GM21381 (cell line): ENCODE results near the gene IKZF3.
"Not testable (repeated sequence)": the region's sequence is repeated elsewhere in the genome, so short reads cannot be mapped to it uniquely, and the experiment has no call there.

Experiments used
- ATAC-seq: cut with Tn5 transposase; IDR thresholded peaks from one replicate; pipeline ENCODE4 v1.9.1; 2021; ENCODE audit warnings: mild to moderate bottlenecking, moderate library complexity; ENCODE audit not compliant: unreplicated experiment

Gene IKZF3

GRCh38 chr17:39742856-39743436 is 121.2 kb downstream of the IKZF3 start:
- ATAC-seq: no peak

GRCh38 chr17:39742126-39742855 is 121.8 kb downstream of the IKZF3 start:
- ATAC-seq: no peak

- no peak for ATAC-seq
Observed at GRCh38 chr17:39740357-39741111, 123.6 kb downstream of the IKZF3 start.

GRCh38 chr17:39739885-39740356 is 124.2 kb downstream of the IKZF3 start:
- no peak for ATAC-seq

- no peak for ATAC-seq
Observed at GRCh38 chr17:39738983-39739884, 124.9 kb downstream of the IKZF3 start.

GRCh38 chr17:39738568-39738901 is 125.6 kb downstream of the IKZF3 start:
- no peak for ATAC-seq

GRCh38 chr17:39737760-39738567 is 126.1 kb downstream of the IKZF3 start, which contains the start of gene GRB7:
Gene GRB7, plus strand, starts transcription at chr17:39737938. Its CDS starts 4,364 bp downstream, at chr17:39742302.
- no peak for ATAC-seq

GRCh38 chr17:39737206-39737759 is 126.8 kb downstream of the IKZF3 start:
- ATAC-seq: no peak

GRCh38 chr17:39736319-39737165 is 127.6 kb downstream of the IKZF3 start:
- no peak for ATAC-seq

- no peak for ATAC-seq
Observed at GRCh38 chr17:39735882-39736281, 128.2 kb downstream of the IKZF3 start.

GRCh38 chr17:39732586-39732985 is 131.5 kb downstream of the IKZF3 start:
- ATAC-seq: no peak

- peak; percentile 83 for ATAC-seq
Observed at GRCh38 chr17:39730095-39730921, 133.8 kb downstream of the IKZF3 start, which contains the start of gene MIEN1. Gene MIEN1, minus strand, starts transcription at chr17:39730532. Its CDS starts 37 bp downstream, at chr17:39730495.

GRCh38 chr17:39729280-39729851 is 134.7 kb downstream of the IKZF3 start:
- ATAC-seq: no peak

- ATAC-seq: no peak
Observed at GRCh38 chr17:39727556-39727955, 136.6 kb downstream of the IKZF3 start.

GRCh38 chr17:39726617-39727016 is 137.5 kb downstream of the IKZF3 start:
- ATAC-seq: no peak

GRCh38 chr17:39725923-39726322 is 138.2 kb downstream of the IKZF3 start:
- ATAC-seq: not testable (repeated sequence)

GRCh38 chr17:39724731-39725130 is 139.4 kb downstream of the IKZF3 start:
- ATAC-seq: no peak
